ENCODE measurements around the gene DNAJC9. TPM values are rescaled to one million over a fixed set of nuclear protein-coding genes. Genes with fewer than 3 reads are reported as not detected.

DNAJC9 gene
- total and polyA plus RNA-seq, 12 donors, result 5.6 to 11.2 (median 7.5) TPM

DNA sequence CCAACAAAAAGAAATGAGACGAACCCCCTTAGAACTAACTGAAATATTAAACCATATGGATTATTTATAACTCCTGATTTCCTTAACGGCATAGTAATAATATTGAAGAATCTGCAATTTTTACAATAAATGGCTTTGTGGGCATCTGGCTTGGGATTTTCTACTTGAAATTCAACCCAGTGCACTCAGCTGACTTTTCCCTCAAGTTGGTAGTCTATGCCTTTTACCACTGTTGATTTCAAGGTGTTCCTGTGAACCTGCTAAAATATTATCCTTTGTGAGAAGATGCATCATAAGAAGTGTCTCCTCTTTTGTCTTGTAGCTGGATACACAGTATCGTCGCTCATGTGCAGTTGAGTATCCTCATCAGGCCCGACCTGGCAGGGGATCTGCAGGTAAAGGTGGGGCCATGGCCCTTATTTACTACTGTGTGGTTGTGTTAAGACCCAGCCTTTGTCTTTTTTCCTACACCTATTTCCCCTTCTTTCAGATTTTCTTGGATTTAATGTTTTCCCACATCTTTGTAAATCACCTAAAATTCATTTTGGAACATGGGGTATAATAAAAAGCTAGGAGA, 8.0 kb downstream of the DNAJC9 start:
- DNase-seq (no peak), ATAC-seq (no peak)
- H3K4me1 ChIP-seq, result peaks cover 0 to 8% (median 0%) of the 10 kb centered on the region in 9 donors
- no peak overlapping the region for H3K27ac ChIP-seq
- peaks cover 0 to 100% (median 14%) of the 10 kb centered on the region in 9 donors for H3K36me3 ChIP-seq
- H3K9me3 ChIP-seq, result no peaks in the 10 kb centered on the region
- intact Hi-C loops (cut with DNase I), result no loop called here
- 93 to 95% methylated on average over 5 of the region's 5 CpGs for WGBS, 2 donors
- no peak overlapping the region for H3K4me3 ChIP-seq
- H3K27me3 ChIP-seq, result no peaks in the 10 kb centered on the region
- no peak for TF ChIP-seq CTCF (IDR thresholded peaks at IDR 0.05)

DNA sequence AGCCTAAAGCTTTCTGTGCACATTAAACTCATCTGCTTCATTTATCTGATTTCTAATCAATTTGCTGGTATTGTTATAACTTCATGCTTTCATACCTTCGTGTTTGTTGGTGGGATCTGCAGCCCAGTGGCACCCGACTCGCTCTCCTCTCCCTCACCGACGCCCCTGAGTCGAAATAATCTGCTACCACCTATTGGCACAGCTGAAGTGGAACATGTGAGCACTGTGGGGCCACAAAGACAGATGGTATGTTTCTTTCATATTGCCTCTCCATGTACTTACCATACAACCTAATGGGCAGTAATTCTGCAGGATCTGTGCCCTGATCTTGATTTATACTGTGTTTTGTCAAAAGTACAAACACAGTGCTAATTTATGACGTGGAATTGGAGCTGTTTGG, 12.4 kb downstream of the DNAJC9 start:
- H3K36me3 ChIP-seq, result peaks cover 0 to 100% (median 8%) of the 10 kb centered on the region in 9 donors
- intact Hi-C loops (cut with DNase I), result no loop called here
- no peaks in the 10 kb centered on the region for H3K27me3 ChIP-seq
- no peak for TF ChIP-seq CTCF (IDR thresholded peaks at IDR 0.05)
- H3K27ac ChIP-seq, result peak overlapping the region in 4 of 10 donors; percentile 11 to 42 (median 28)
- 56 to 65% methylated on average over 7 of the region's 7 CpGs for WGBS, 2 donors
- no peak overlapping the region for H3K4me3 ChIP-seq
- no peaks in the 10 kb centered on the region for H3K9me3 ChIP-seq
- peaks cover 0 to 15% (median 5%) of the 10 kb centered on the region in 9 donors for H3K4me1 ChIP-seq
- DNase-seq, result no peak
- ATAC-seq, result peak in 4 of 8 donors; percentile 46 to 69 (median 58)

DNA sequence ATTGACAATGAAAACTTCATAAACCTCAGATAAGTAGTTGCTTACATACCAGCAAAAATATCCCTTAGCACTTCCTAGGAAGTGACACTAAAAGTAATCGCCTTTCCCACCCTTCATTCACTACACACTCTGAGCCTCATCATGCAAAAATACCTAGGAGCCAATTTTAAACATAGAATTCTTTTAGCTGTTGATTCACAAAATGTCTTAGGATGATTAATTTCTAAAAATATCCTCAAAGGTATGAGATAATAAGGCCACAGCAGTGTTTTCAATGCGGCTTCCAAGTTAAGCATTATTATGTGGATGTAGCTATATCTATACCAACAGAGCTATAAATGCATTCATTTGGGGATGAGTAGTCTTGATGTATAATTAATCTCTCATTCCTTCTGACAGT, 13.2 kb downstream of the DNAJC9 start:
- peak in 3 of 8 donors; percentile 27 to 70 (median 53) for ATAC-seq
- intact Hi-C loops (cut with DNase I), result no loop called here
- TF ChIP-seq CTCF (IDR thresholded peaks at IDR 0.05), result no peak
- Histone ChIP-seq H3K27ac (peak overlapping the region in 6 of 10 donors; percentile 8 to 51 (median 46)), H3K36me3 (peaks cover 0 to 98% (median 8%) of the 10 kb centered on the region in 9 donors), H3K4me1 (peaks cover 0 to 17% (median 9%) of the 10 kb centered on the region in 9 donors), H3K4me3 (no peak overlapping the region), H3K27me3 (no peaks in the 10 kb centered on the region), H3K9me3 (no peaks in the 10 kb centered on the region)
- 42 to 59% methylated on average over 2 of the region's 2 CpGs for WGBS, 2 donors
- no peak for DNase-seq

- Histone ChIP-seq H3K4me1 (peaks cover 0 to 24% (median 9%) of the 10 kb centered on the region in 9 donors), H3K27me3 (no peaks in the 10 kb centered on the region), H3K9me3 (no peaks in the 10 kb centered on the region), H3K36me3 (peaks cover 0 to 95% (median 8%) of the 10 kb centered on the region in 9 donors), H3K27ac (peak overlapping the region in 1 of 10 donors; percentile 51), H3K4me3 (no peak overlapping the region)
- 89 to 90% methylated on average over 8 of the region's 8 CpGs for WGBS, 2 donors
- TF ChIP-seq CTCF (IDR thresholded peaks at IDR 0.05), result no peak
- intact Hi-C loops (cut with DNase I), result no loop called here
- ATAC-seq (no peak), DNase-seq (no peak)
Observed at GRCh38 chr10:73232887-73233286, 14.2 kb downstream of the DNAJC9 start.
